ENCODE results near the gene PGA5. TPM values are rescaled to one million over a fixed set of nuclear protein-coding genes. Genes with fewer than 3 reads are reported as not detected.

PGA5 gene
- total RNA-seq, 1 experiment from 2014 or later: 0.33 TPM

DNA sequence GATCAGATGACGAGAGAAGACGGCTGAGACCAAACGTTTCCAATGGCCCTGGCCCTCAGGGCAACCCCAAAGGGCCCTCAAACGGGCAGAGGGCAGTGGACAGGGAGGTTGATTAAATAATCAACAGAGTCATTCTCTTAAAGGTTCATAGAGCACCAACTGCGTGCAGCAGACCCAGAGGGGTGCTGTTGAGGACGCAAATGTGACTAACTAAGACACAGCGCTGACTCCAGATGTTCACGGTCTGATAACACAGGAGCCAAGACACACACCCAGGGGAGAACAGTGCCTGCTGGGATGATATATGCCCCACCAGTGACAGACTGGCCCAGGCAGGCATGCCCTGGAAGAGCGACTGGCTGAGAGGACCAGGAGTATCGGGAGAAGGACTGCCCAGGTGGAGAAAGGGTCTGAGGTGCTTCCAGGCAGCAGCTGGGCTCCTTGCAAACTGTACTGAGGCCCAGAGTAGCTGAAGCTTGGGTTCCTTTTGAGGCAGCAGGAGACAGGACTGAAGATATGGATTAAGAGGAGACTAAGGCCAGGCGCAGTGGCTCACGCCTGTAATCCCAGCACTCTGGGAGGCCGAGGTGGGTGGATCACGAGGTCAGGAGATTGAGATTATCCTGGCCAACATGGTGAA lies 46.5 kb downstream of the PGA5 start:
- Histone ChIP-seq H3K9ac (ENCODE audit: extremely low read depth, insufficient read length, low read length) (no peak overlapping the region), H3K9me3 (ENCODE audit: control insufficient read depth, low read depth, low read length) (no peaks in the 10 kb centered on the region), H3K18ac (ENCODE audit: insufficient read length, low read depth, low read length) (no peak overlapping the region), H3K4ac (ENCODE audit: low read depth, low read length) (no peak overlapping the region), H3K79me1 (ENCODE audit: insufficient read depth, low read depth, low read length, poor library complexity, severe bottlenecking) (no peaks in the 10 kb centered on the region), H3K27me3 (ENCODE audit: insufficient read depth, low read length) (no peaks in the 10 kb centered on the region), H4K8ac (replicated peaks; ENCODE audit: insufficient read length, low read depth, low read length) (no peak overlapping the region), H2BK15ac (ENCODE audit: low read depth, low read length) (no peak overlapping the region), H3K4me1 (ENCODE audit: insufficient read depth, low read length) (no peaks in the 10 kb centered on the region), H3K23ac (ENCODE audit: insufficient read length, low read depth, low read length) (no peak overlapping the region), H3K23me2 (ENCODE audit: insufficient read length, low read depth, low read length, poor library complexity, severe bottlenecking) (no peaks in the 10 kb centered on the region), H2AFZ (ENCODE audit: low read length) (no peak overlapping the region), H4K5ac (ENCODE audit: insufficient read length, low read depth, low read length) (no peak overlapping the region), H3T11ph (ENCODE audit: low read length) (no peak overlapping the region), H2BK20ac (ENCODE audit: low read depth, low read length, poor library complexity, severe bottlenecking) (no peak overlapping the region), H3K14ac (ENCODE audit: insufficient read depth, low read length) (no peak overlapping the region), H2AK5ac (ENCODE audit: insufficient read length, low read length) (no peak overlapping the region), H3K4me2 (ENCODE audit: insufficient read depth, insufficient read length, low read length) (no peak overlapping the region), H2BK12ac (ENCODE audit: insufficient read length, low read depth, low read length) (no peak overlapping the region), H3K27ac (ENCODE audit: insufficient read length, low read depth, low read length) (no peak overlapping the region), H3K79me2 (ENCODE audit: insufficient read depth, low read length) (no peaks in the 10 kb centered on the region), H2BK5ac (ENCODE audit: insufficient read length, low read length) (no peak overlapping the region), H3K56ac (ENCODE audit: insufficient read length, low read depth, low read length) (no peak overlapping the region), H4K91ac (ENCODE audit: insufficient read length, low read depth, low read length) (no peak overlapping the region), H2BK120ac (ENCODE audit: low read depth, low read length, poor library complexity, severe bottlenecking) (no peak overlapping the region), H4K20me1 (ENCODE audit: control insufficient read depth, insufficient read depth, insufficient read length) (no peaks in the 10 kb centered on the region)
- TF ChIP-seq CTCF (conservative IDR thresholded peaks at IDR 0.05): no peak
- no peak for DNase-seq
- Mint-ChIP-seq H3K9me3 (no peaks in the 10 kb centered on the region; a peak in 1 of 5 replicates), H3K4me1 (peaks cover 1 to 4% of the 10 kb centered on the region in 2 experiments; a peak in 1 of 4 replicates), H3K36me3 (ENCODE audit: insufficient read depth in 1 of 3, low read depth in 3 of 3) (peaks cover 2 to 57% (median 21%) of the 10 kb centered on the region in 3 experiments; a peak in 6 of 7 replicates), H3K27me3 (ENCODE audit: low read depth) (peaks cover 15% of the 10 kb centered on the region), H3K4me3 (no peak overlapping the region), H3K27ac (no peak overlapping the region; a peak in 3 of 7 replicates)
- WGBS (ENCODE audit: extremely low coverage, insufficient read length, low lambda C conversion rate): no CpG with 5 or more reads among the region's 14 CpGs
